ENCODE results near the gene NRXN3. TPM values are rescaled to one million over a fixed set of nuclear protein-coding genes. Genes with fewer than 3 reads are reported as not detected.

The NRXN3 gene
- total RNA-seq, 1 donor from 2014 or later = 1.6 TPM

DNA sequence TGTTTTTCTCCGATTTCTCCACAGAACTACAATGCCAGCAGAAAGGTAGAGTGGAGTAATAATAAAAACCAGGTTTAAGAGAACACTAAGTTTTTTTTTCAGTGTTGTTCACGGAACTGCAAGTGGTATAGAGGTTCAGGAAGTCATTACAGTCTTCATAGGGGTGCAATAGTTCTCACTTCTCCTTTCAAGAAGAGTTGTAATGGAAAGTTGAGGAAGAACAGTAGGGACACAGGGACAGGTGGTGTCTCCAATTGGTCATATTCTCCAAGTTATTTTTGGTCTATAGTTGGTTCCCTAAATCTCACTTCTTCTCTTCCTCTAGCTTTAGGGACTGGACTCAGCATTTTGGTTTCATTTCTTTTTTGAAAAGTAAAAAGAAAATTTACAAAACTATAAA lies 894.0 kb downstream of the NRXN3 start:
- Histone ChIP-seq H3K27me3 (ENCODE audit: control insufficient read depth, insufficient read depth, low read length) (no peaks in the 10 kb centered on the region), H3K36me3 (ENCODE audit: control insufficient read depth, insufficient read depth, low read length) (no peaks in the 10 kb centered on the region), H3K4me3 (ENCODE audit: low read depth, low read length) (no peak overlapping the region)
- DNase-seq (ENCODE audit: low read depth) = no peak
- TF ChIP-seq, protein P1, sequence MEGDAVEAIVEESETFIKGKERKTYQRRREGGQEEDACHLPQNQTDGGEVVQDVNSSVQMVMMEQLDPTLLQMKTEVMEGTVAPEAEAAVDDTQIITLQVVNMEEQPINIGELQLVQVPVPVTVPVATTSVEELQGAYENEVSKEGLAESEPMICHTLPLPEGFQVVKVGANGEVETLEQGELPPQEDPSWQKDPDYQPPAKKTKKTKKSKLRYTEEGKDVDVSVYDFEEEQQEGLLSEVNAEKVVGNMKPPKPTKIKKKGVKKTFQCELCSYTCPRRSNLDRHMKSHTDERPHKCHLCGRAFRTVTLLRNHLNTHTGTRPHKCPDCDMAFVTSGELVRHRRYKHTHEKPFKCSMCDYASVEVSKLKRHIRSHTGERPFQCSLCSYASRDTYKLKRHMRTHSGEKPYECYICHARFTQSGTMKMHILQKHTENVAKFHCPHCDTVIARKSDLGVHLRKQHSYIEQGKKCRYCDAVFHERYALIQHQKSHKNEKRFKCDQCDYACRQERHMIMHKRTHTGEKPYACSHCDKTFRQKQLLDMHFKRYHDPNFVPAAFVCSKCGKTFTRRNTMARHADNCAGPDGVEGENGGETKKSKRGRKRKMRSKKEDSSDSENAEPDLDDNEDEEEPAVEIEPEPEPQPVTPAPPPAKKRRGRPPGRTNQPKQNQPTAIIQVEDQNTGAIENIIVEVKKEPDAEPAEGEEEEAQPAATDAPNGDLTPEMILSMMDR (IDR thresholded peaks at IDR 0.05; ENCODE audit: insufficient read depth, low read length, poor library complexity, severe bottlenecking) = no peak

DNA sequence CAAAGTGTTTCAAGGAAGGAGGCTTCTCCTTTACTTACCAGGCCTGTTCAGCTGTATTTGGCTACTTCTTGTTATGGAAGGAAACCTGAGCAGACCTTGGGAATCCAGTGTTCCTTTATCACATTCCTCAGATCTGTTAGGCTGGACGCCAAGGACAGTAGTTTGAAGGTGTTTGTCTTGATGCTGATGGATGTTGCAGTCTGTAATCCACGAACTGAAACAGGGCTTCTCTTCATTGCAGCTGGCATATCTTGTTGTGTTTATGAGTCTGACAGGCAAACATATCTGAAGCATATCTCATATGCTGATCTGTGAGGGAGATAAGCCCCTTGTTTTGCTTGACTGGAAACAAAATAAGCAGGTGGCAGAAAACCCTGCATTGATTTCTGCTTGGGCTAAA lies 904.3 kb downstream of the NRXN3 start:
- Histone ChIP-seq H3K27me3 (ENCODE audit: control insufficient read depth, insufficient read depth, low read length) (no peaks in the 10 kb centered on the region), H3K4me3 (ENCODE audit: low read depth, low read length) (no peak overlapping the region), H3K36me3 (ENCODE audit: control insufficient read depth, insufficient read depth, low read length) (no peaks in the 10 kb centered on the region)
- TF ChIP-seq, protein P1 (IDR thresholded peaks at IDR 0.05; ENCODE audit: insufficient read depth, low read length, poor library complexity, severe bottlenecking) = no peak
- DNase-seq (ENCODE audit: low read depth) = no peak

DNA sequence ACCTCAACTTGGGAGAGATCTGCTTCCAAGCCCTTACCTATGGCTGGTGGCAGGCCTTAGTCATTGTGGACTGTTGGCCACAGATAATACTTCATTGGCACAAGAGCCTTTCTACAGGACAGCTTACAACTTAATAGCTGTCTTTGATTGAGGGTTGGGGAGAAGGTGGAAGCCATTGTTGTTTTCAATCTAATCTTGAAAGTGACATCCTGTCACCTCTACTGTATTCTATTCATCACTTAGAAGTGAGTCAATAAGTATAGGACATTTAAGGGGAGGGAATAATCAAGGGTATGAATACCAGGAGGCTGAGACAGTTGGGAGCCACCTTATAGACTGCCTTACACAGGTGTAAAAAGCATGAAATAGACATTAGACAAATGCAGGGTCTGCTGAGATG lies 906.3 kb downstream of the NRXN3 start:
- Histone ChIP-seq H3K27me3 (ENCODE audit: control insufficient read depth, insufficient read depth, low read length) (no peaks in the 10 kb centered on the region), H3K36me3 (ENCODE audit: control insufficient read depth, insufficient read depth, low read length) (no peaks in the 10 kb centered on the region), H3K4me3 (ENCODE audit: low read depth, low read length) (no peak overlapping the region)
- DNase-seq (ENCODE audit: low read depth) = no peak
- TF ChIP-seq, protein P1 (IDR thresholded peaks at IDR 0.05; ENCODE audit: insufficient read depth, low read length, poor library complexity, severe bottlenecking) = no peak

DNA sequence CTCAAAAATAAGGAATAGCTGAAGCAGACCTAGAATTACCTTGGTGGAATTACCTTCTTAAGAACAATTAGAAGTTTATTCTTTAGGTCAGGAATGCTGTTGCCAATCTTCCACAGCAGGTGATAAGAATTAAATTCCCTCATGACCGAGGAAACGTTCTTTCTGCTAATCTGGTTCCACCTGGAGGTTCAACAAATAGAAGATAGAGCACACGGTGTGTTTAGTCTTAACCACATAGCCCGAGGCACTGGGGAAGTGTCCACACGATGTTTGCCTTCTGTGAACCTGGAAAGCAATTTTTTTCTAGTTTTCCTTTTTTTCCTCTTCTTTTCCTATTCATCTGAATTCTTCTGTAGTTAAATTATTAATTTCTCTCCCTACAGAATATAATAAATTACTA lies 906.9 kb downstream of the NRXN3 start:
- Histone ChIP-seq H3K4me3 (ENCODE audit: low read depth, low read length) (no peak overlapping the region), H3K36me3 (ENCODE audit: control insufficient read depth, insufficient read depth, low read length) (no peaks in the 10 kb centered on the region), H3K27me3 (ENCODE audit: control insufficient read depth, insufficient read depth, low read length) (no peaks in the 10 kb centered on the region)
- DNase-seq (ENCODE audit: low read depth) = no peak
- TF ChIP-seq, protein P1 (IDR thresholded peaks at IDR 0.05; ENCODE audit: insufficient read depth, low read length, poor library complexity, severe bottlenecking) = no peak

DNA sequence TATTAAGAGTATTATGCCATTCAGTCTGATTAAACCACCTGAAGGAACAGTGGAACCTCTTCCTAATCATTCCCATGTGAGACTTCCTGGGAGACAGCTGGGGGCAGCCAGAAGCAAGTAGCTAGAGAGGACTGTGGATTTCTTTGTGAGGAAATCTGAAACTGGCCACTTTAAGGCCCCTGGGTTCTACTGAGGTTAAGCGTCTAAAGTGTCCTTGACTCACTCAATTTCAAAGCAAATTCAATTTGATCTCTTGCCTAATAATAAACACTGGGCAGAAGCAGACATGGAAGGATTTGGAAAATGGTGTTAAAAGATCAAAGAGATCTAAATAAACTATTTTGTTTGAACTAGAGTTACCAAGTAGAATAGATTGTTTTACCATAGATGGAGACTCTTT lies 909.9 kb downstream of the NRXN3 start:
- no peaks in the 10 kb centered on the region for H3K36me3 ChIP-seq (ENCODE audit: control insufficient read depth, insufficient read depth, low read length)
- DNase-seq (ENCODE audit: low read depth) = no peak
- TF ChIP-seq, protein P1 (IDR thresholded peaks at IDR 0.05; ENCODE audit: insufficient read depth, low read length, poor library complexity, severe bottlenecking) = no peak
- no peak overlapping the region for H3K4me3 ChIP-seq (ENCODE audit: low read depth, low read length)
- no peaks in the 10 kb centered on the region for H3K27me3 ChIP-seq (ENCODE audit: control insufficient read depth, insufficient read depth, low read length)

DNA sequence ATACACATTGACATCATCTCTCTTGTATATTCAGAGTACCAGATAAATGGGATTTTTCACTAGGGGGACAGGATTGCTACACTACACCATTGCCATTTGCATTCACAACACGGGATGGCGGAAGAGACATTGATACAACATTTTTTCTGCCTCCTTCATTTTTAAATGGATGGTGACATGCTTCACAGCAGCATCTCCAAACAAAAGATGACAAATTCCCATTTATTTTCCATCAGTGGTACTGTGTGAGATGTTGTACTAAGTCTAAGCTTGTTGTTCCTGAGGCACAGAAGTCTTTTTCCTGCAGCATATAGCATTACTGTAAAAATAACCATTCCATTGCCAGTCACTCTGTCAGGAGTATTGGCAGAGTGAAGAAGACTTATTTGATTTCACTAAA lies 912.7 kb downstream of the NRXN3 start:
- DNase-seq (ENCODE audit: low read depth) = no peak
- Histone ChIP-seq H3K27me3 (ENCODE audit: control insufficient read depth, insufficient read depth, low read length) (no peaks in the 10 kb centered on the region), H3K36me3 (ENCODE audit: control insufficient read depth, insufficient read depth, low read length) (no peaks in the 10 kb centered on the region), H3K4me3 (ENCODE audit: low read depth, low read length) (no peak overlapping the region)
- TF ChIP-seq, protein P1 (IDR thresholded peaks at IDR 0.05; ENCODE audit: insufficient read depth, low read length, poor library complexity, severe bottlenecking) = no peak
